Endothelial cell of umbilical vein (primary cell): ENCODE results near the gene STK17A. TPM values are rescaled to one million over a fixed set of nuclear protein-coding genes. Genes with fewer than 3 reads are reported as not detected.

Experiments
- BruUV-seq: library from RNA; stranded (reverse); fragments of 400-500 nt; replicated peaks from 2 replicates; lab custom pipeline; 2021; lab: Mats Ljungman, UMichigan
- CTCF ChIA-PET: fragments of 300-600, 350-600 bp; sonication (Branson Sonifier 250); formaldehyde crosslinking; loops from one replicate; lab custom pipeline; 2021; ENCODE audit warnings: antibody characterized with exemption, inconsistent platforms; lab: Charles Lee
- POLR2A ChIA-PET: fragments of 300-600, 350-600 bp; sonication (Branson Sonifier 250); formaldehyde crosslinking; loops from one replicate; lab custom pipeline; 2021; ENCODE audit warnings: antibody characterized with exemption, inconsistent platforms; lab: Charles Lee
- DNase-seq: peaks from one replicate; pipeline ENCODE4 v3.0.0-alpha.2; 2011; ENCODE audit warnings: low read depth, low spot score
- FAIRE-seq: peaks from 2 replicates; lab custom pipeline; 2011; peaks lifted over from hg19 to GRCh38; lab: Jason Lieb, UNC
- H2AFZ ChIP-seq: 2 replicates; pipeline ENCODE4 v1.6.0; 2012; ENCODE audit warnings: low read depth, low read length, control low read depth, inconsistent platforms
- H3K27ac ChIP-seq: 2 replicates; pipeline ENCODE4 v1.5.1; 2011; ENCODE audit warnings: low read depth, mild to moderate bottlenecking, control low read depth, low read length, moderate library complexity; ENCODE audit not compliant: insufficient read depth
- H3K27me3 ChIP-seq, 2 experiments: 2 replicates each; pipeline versions ENCODE4 v1.6.0 to v1.6.1; 2011; ENCODE audit warnings: low read length in 2 of 2, mixed read lengths in 1 of 2; ENCODE audit not compliant: control insufficient read depth in 2 of 2, insufficient read depth in 2 of 2
- H3K36me3 ChIP-seq, 2 experiments: 2 replicates in 1 of 2; 3 replicates in 1 of 2; pipeline ENCODE4 v1.5.1; 2011; ENCODE audit warnings: low read length in 2 of 2, mild to moderate bottlenecking in 1 of 2, moderate library complexity in 1 of 2; ENCODE audit not compliant: control insufficient read depth in 2 of 2, insufficient read depth in 2 of 2; ENCODE audit errors: extremely low read depth in 1 of 2
- H3K4me1 ChIP-seq: 3 replicates; pipeline ENCODE4 v1.5.1; 2011; ENCODE audit warnings: mild to moderate bottlenecking, low read length; ENCODE audit not compliant: control insufficient read depth, insufficient read depth; ENCODE audit errors: extremely low read depth
- H3K4me2 ChIP-seq: 2 replicates; pipeline ENCODE4 v1.6.1; 2011; ENCODE audit warnings: low read length, control low read depth, mixed read lengths; ENCODE audit not compliant: insufficient read depth
- H3K4me3 ChIP-seq, 3 experiments: fragments of 200-600 bp in 1 of 3; sonication (generic), shearing (Covaris generic) in 1 of 3; replicated peaks in 1 of 3; 2 replicates each; pipeline ENCODE4 v1.5.1; 2011 to 2016; ENCODE audit warnings: control low read depth in 3 of 3, low read length in 3 of 3, mild to moderate bottlenecking in 2 of 3, inconsistent platforms in 1 of 3, low read depth in 1 of 3, moderate library complexity in 1 of 3; ENCODE audit not compliant: insufficient read depth in 1 of 3
- H3K79me2 ChIP-seq: 2 replicates; pipeline ENCODE4 v1.6.0; 2012; ENCODE audit warnings: low read length, inconsistent platforms; ENCODE audit not compliant: control insufficient read depth, insufficient read depth
- H3K9ac ChIP-seq: replicated peaks from 2 replicates; pipeline ENCODE3; 2011; ENCODE audit warnings: low read length, control low read depth; ENCODE audit not compliant: insufficient read depth; ENCODE audit errors: extremely low read depth
- H3K9me1 ChIP-seq: replicated peaks from 3 replicates; pipeline ENCODE4 v1.6.0; 2011; ENCODE audit warnings: mild to moderate bottlenecking, low read length; ENCODE audit not compliant: control insufficient read depth, insufficient read depth; ENCODE audit errors: extremely low read depth
- H3K9me3 ChIP-seq: replicated peaks from 2 replicates; pipeline ENCODE4 v1.5.1; 2012; ENCODE audit warnings: low read length, inconsistent platforms; ENCODE audit not compliant: control insufficient read depth, insufficient read depth
- H4K20me1 ChIP-seq: replicated peaks from 2 replicates; pipeline ENCODE3; 2011; ENCODE audit warnings: mild to moderate bottlenecking, low read length; ENCODE audit not compliant: control insufficient read depth, insufficient read depth; ENCODE audit errors: extremely low read depth
- EZH2 ChIP-seq: IDR thresholded peaks from 2 replicates; pipeline ENCODE4 v1.6.1; 2012; ENCODE audit warnings: borderline replicate concordance, low read depth, mild to moderate bottlenecking, moderate library complexity, low read length, inconsistent platforms; ENCODE audit not compliant: severe bottlenecking
- FOS ChIP-seq: IDR thresholded peaks from 2 replicates; pipeline ENCODE4 v1.6.1; 2011; ENCODE audit warnings: mild to moderate bottlenecking, low read length, moderate library complexity, borderline replicate concordance; ENCODE audit not compliant: insufficient read depth
- GATA2 ChIP-seq: IDR thresholded peaks from 2 replicates; pipeline ENCODE4 v1.7.0; 2011; ENCODE audit warnings: low read depth, mild to moderate bottlenecking, moderate library complexity, mixed read lengths, low read length; ENCODE audit not compliant: insufficient read length, insufficient read depth
- POLR2A ChIP-seq: IDR thresholded peaks from 2 replicates; pipeline ENCODE4 v1.6.1; 2012; ENCODE audit warnings: low read depth, mild to moderate bottlenecking, control low read depth, low read length
- dilution Hi-C: fragments of 300-500 bp; cut with MboI; formaldehyde crosslinking; loops from one replicate; pipeline ENCODE4 v1.15.0; 2019; ENCODE audit warnings: low sequenced_read_pairs; ENCODE audit not compliant: extremely low pct_ligation_motif_present
- intact Hi-C: fragments of 100-400 bp; cut with micrococcal nuclease; formaldehyde crosslinking; loops from one replicate; pipeline ENCODE4 v1.10.0; 2022
- polyA plus RNA-seq, 4 experiments: library from polyadenylated mRNA; depleted of rRNA in 3 of 4; stranded (reverse) in 3 of 4; unstranded in 1 of 4; fragments of >200 nt; gene quantifications; 2 replicates each; pipeline versions ENCODE4 v1.2.1 to v1.2.3, GENCODE V29; 2011 to 2012; ENCODE audit warnings: missing spikeins in 1 of 4
- total RNA-seq: library from RNA; stranded (reverse); gene quantifications from 2 replicates; pipeline ENCODE4 v1.2.3, GENCODE V29; 2021
- TF ChIP-seq, protein P1 (sequence below), 2 donors: IDR thresholded peaks; 1 replicate in 1 of 2; 2 replicates in 1 of 2; pipeline ENCODE4 v1.5.1; 2011; ENCODE audit warnings: low read length in 2 of 2, mild to moderate bottlenecking in 2 of 2, moderate library complexity in 2 of 2, control low read depth in 1 of 2, inconsistent platforms in 1 of 2, low read depth in 1 of 2; ENCODE audit not compliant: insufficient read depth in 1 of 2; ENCODE audit errors: extremely low read depth in 1 of 2

STK17A gene
- total and polyA plus RNA-seq, 2 donors (not counting 3 experiments of a cell fraction or from before 2014, with no cell fraction given), result 11.7 to 58.8 TPM

GRCh38 chr7:43631559-43631958 lies 48.7 kb downstream of the STK17A start:
- no peaks in the 10 kb centered on the region for H3K4me1 ChIP-seq
- no peak overlapping the region for H2AFZ ChIP-seq
- ChIA-PET CTCF (interaction anchor here (1.1 to 2.9 kb wide), 2 partner anchors 11 to 49 kb away, joined by 3 to 13 read pairs; partner anchors contain the start of gene STK17A), POLR2A (interaction anchor here (1.4 kb wide), 1 partner anchor 68 kb away, joined by 3 read pairs; no protein-coding TSS in a partner anchor)
- intact Hi-C loops (no loop called here), dilution Hi-C loops (no loop called here)
- no peak for FAIRE-seq
- TF ChIP-seq EZH2 (no peak), GATA2 (no peak), FOS (no peak)
- TF ChIP-seq, protein P1, sequence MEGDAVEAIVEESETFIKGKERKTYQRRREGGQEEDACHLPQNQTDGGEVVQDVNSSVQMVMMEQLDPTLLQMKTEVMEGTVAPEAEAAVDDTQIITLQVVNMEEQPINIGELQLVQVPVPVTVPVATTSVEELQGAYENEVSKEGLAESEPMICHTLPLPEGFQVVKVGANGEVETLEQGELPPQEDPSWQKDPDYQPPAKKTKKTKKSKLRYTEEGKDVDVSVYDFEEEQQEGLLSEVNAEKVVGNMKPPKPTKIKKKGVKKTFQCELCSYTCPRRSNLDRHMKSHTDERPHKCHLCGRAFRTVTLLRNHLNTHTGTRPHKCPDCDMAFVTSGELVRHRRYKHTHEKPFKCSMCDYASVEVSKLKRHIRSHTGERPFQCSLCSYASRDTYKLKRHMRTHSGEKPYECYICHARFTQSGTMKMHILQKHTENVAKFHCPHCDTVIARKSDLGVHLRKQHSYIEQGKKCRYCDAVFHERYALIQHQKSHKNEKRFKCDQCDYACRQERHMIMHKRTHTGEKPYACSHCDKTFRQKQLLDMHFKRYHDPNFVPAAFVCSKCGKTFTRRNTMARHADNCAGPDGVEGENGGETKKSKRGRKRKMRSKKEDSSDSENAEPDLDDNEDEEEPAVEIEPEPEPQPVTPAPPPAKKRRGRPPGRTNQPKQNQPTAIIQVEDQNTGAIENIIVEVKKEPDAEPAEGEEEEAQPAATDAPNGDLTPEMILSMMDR (IDR thresholded peaks at IDR 0.05; ENCODE audit: extremely low read depth in 1 of 2, insufficient read depth in 1 of 2, low read depth in 1 of 2, low read length in 2 of 2), result no peak
- no TSS peak for BruUV-seq
- H3K79me2 ChIP-seq, result peaks cover 60% of the 10 kb centered on the region
- H3K9ac ChIP-seq, result no peak overlapping the region
- H3K36me3 ChIP-seq, result peaks cover 6 to 26% of the 10 kb centered on the region in 2 experiments
- H3K4me2 ChIP-seq, result no peak overlapping the region
- no peaks in the 10 kb centered on the region for H4K20me1 ChIP-seq
- no peak for DNase-seq
- no peaks in the 10 kb centered on the region for H3K27me3 ChIP-seq
- no peaks in the 10 kb centered on the region for H3K9me1 ChIP-seq
- H3K9me3 ChIP-seq, result no peaks in the 10 kb centered on the region
- H3K27ac ChIP-seq, result no peak overlapping the region
- no peak overlapping the region for H3K4me3 ChIP-seq

DNA sequence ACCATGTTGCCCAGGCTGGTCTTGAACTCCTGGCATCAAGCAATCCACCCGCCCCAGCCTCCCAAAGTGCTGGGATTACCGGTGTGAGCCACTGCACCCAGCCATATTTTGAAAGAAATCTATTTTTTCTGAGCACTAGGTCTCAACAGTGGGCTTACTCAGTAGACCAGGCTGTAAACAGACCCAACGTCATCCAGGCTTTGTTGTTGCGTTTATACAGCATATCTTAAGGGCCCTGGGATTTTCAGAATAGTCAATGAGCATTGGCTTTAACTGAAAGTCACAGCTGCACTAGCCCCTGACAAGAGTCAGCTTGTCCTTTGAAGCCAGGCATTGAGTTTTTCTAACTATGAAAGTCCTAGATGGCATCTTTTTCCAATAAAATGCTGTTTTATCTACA lies 49.8 kb downstream of the STK17A start:
- H3K9me1 ChIP-seq, result no peaks in the 10 kb centered on the region
- H3K4me1 ChIP-seq, result peaks cover 12% of the 10 kb centered on the region
- dilution Hi-C loops (no loop called here), intact Hi-C loops (no loop called here)
- no peaks in the 10 kb centered on the region for H3K27me3 ChIP-seq
- FAIRE-seq (no peak), DNase-seq (no peak)
- POLR2A ChIA-PET, result no interaction called here
- H2AFZ ChIP-seq, result no peak overlapping the region
- no TSS peak for BruUV-seq
- H3K36me3 ChIP-seq, result peaks cover 6 to 25% of the 10 kb centered on the region in 2 experiments
- no peak overlapping the region for H3K9ac ChIP-seq
- no peaks in the 10 kb centered on the region for H4K20me1 ChIP-seq
- CTCF ChIA-PET, result interaction anchor here (0.7 to 2.9 kb wide), 2 partner anchors 50 to 61 kb away, joined by 3 to 13 read pairs; partner anchors contain the start of gene STK17A
- H3K79me2 ChIP-seq, result peaks cover 56% of the 10 kb centered on the region
- TF ChIP-seq GATA2, result no peak
- TF ChIP-seq POLR2A, result peak; percentile 29
- H3K9me3 ChIP-seq, result no peaks in the 10 kb centered on the region
- no peak overlapping the region for H3K4me2 ChIP-seq
- no peak overlapping the region for H3K27ac ChIP-seq
- H3K4me3 ChIP-seq, result no peak overlapping the region
